ENCODE results near the gene WDR41. TPM values are rescaled to one million over a fixed set of nuclear protein-coding genes. Genes with fewer than 3 reads are reported as not detected.

WDR41 gene
- total RNA-seq, 1 experiment from 2014 or later: 25.2 TPM

DNA sequence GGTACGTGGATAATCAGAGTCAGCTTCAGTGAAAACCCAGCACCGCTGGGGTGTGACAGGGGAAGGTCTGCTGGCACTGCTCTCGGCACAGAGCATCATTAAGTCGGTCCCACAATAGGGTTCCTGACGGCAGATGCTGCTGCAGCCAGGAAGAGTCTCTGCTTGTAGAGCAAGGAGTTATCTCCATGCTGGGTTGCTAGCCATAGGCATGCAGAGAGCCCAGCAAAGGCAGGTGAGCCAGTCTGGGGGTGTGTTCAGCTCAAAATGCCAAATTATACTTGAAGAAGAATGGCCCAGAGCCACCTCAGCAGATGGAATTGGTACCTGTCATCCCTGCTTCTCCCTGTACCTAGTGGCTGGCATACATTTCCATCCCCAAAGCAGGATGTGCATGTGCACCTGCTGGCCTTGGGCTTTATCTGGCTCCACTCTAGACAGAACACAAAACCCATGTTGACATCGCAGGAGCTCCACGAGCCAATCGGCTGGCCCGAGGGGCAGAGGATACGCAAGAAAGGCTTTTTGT is 100.8 kb downstream of the WDR41 start:
- CTCF ChIA-PET: no interaction called here

DNA sequence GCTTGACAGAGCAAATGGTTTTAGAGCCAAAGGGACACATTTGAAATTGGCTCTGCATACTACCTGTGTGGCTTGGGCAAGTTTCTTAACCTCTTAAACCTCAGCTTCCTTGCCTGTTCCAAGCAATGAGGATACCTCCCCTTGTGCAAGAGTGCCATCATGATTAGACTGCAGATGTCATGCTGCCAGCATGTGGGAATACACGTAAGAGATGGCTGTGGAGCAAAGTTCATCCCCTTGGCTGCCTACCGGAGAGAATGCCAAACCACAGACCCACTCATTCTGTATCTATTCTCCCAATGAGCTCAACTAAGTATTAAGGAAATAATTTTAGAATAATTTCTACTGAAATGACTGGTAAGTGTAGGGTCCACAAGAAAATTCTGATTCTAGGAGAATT is 101.3 kb downstream of the WDR41 start:
- intact Hi-C loops (cut with micrococcal nuclease; ENCODE audit: unreplicated experiment): no loop called here
- ChIA-PET POLR2A (ENCODE audit: unreplicated experiment) (no interaction called here), CTCF (no interaction called here)
- Histone ChIP-seq H2AFZ (no peak overlapping the region), H3K27ac (no peak overlapping the region), H3K27me3 (ENCODE audit: insufficient read depth, low read depth) (peaks cover 7% of the 10 kb centered on the region; the same call in 1 of the 2 replicates), H3K79me2 (ENCODE audit: low read depth) (no peaks in the 10 kb centered on the region), H3K4me3 (no peak overlapping the region), H3K4me2 (no peak overlapping the region), H3K9me2 (ENCODE audit: insufficient read depth) (no peaks in the 10 kb centered on the region), H3K9me3 (ENCODE audit: insufficient read depth, low read depth) (no peaks in the 10 kb centered on the region), H4K20me1 (ENCODE audit: insufficient read depth) (no peaks in the 10 kb centered on the region), H3F3A (ENCODE audit: insufficient read depth, low read depth) (no peaks in the 10 kb centered on the region), H3K36me3 (ENCODE audit: low read depth) (no peaks in the 10 kb centered on the region), H3K4me1 (replicated peaks; ENCODE audit: insufficient read depth) (no peaks in the 10 kb centered on the region)
- BruUV-seq (replicated peaks): no TSS peak
- DNase-seq: no peak
- no peak for TF ChIP-seq EZH2 (IDR thresholded peaks at IDR 0.05; ENCODE audit: low read depth)
- TF ChIP-seq, protein P1, sequence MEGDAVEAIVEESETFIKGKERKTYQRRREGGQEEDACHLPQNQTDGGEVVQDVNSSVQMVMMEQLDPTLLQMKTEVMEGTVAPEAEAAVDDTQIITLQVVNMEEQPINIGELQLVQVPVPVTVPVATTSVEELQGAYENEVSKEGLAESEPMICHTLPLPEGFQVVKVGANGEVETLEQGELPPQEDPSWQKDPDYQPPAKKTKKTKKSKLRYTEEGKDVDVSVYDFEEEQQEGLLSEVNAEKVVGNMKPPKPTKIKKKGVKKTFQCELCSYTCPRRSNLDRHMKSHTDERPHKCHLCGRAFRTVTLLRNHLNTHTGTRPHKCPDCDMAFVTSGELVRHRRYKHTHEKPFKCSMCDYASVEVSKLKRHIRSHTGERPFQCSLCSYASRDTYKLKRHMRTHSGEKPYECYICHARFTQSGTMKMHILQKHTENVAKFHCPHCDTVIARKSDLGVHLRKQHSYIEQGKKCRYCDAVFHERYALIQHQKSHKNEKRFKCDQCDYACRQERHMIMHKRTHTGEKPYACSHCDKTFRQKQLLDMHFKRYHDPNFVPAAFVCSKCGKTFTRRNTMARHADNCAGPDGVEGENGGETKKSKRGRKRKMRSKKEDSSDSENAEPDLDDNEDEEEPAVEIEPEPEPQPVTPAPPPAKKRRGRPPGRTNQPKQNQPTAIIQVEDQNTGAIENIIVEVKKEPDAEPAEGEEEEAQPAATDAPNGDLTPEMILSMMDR (conservative IDR thresholded peaks at IDR 0.05): no peak

More for the DNA sequence above, 100.8 kb downstream of the WDR41 start:
- no peak for DNase-seq
- no TSS peak for BruUV-seq (replicated peaks)
- Histone ChIP-seq H2AFZ (no peak overlapping the region), H4K20me1 (ENCODE audit: insufficient read depth) (no peaks in the 10 kb centered on the region), H3K36me3 (ENCODE audit: low read depth) (no peaks in the 10 kb centered on the region), H3K4me3 (no peak overlapping the region), H3K79me2 (ENCODE audit: low read depth) (no peaks in the 10 kb centered on the region), H3K27me3 (ENCODE audit: insufficient read depth, low read depth) (peaks cover 7% of the 10 kb centered on the region; the same call in 1 of the 2 replicates), H3K4me2 (no peak overlapping the region), H3K27ac (no peak overlapping the region), H3F3A (ENCODE audit: insufficient read depth, low read depth) (no peaks in the 10 kb centered on the region), H3K9me3 (ENCODE audit: insufficient read depth, low read depth) (no peaks in the 10 kb centered on the region), H3K4me1 (replicated peaks; ENCODE audit: insufficient read depth) (no peaks in the 10 kb centered on the region), H3K9me2 (ENCODE audit: insufficient read depth) (no peaks in the 10 kb centered on the region)
- TF ChIP-seq EZH2 (IDR thresholded peaks at IDR 0.05; ENCODE audit: low read depth): no peak
- TF ChIP-seq, protein P1 (conservative IDR thresholded peaks at IDR 0.05): no peak
- intact Hi-C loops (cut with micrococcal nuclease; ENCODE audit: unreplicated experiment): no loop called here
- POLR2A ChIA-PET (ENCODE audit: unreplicated experiment): no interaction called here

DNA sequence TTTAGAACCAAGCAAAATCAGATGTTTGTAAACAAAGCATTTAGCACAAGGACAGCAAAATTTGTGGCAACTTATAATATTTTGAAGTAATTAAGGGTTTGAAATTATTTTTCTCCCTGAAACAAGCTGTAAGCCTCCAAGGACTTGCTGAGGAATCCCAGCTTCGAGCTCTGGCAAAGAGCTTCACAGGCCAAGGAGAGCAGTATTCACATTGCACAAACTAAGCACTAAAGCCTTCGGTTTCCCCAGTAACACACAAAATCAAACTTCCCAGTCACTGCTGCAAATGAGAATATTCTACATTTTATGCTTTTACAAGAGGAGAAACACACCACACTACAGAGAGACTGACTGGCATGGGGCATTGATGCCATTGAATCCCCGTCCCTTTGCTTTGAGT is 101.9 kb downstream of the WDR41 start:
- no TSS peak for BruUV-seq (replicated peaks)
- H2AFZ ChIP-seq: no peak overlapping the region
- no peak for TF ChIP-seq EZH2 (IDR thresholded peaks at IDR 0.05; ENCODE audit: low read depth)
- TF ChIP-seq, protein P1 (conservative IDR thresholded peaks at IDR 0.05): no peak
- H3K79me2 ChIP-seq (ENCODE audit: low read depth): no peaks in the 10 kb centered on the region
- no peaks in the 10 kb centered on the region for H3F3A ChIP-seq (ENCODE audit: insufficient read depth, low read depth)
- H3K27ac ChIP-seq: no peak overlapping the region
- H3K4me2 ChIP-seq: no peak overlapping the region
- ChIA-PET CTCF (no interaction called here), POLR2A (ENCODE audit: unreplicated experiment) (no interaction called here)
- no peaks in the 10 kb centered on the region for H3K36me3 ChIP-seq (ENCODE audit: low read depth)
- H3K4me3 ChIP-seq: no peak overlapping the region
- H3K9me2 ChIP-seq (ENCODE audit: insufficient read depth): no peaks in the 10 kb centered on the region
- no peaks in the 10 kb centered on the region for H3K4me1 ChIP-seq (replicated peaks; ENCODE audit: insufficient read depth)
- intact Hi-C loops (cut with micrococcal nuclease; ENCODE audit: unreplicated experiment): no loop called here
- no peak for DNase-seq
- H3K27me3 ChIP-seq (ENCODE audit: insufficient read depth, low read depth): peaks cover 7% of the 10 kb centered on the region; the same call in 1 of the 2 replicates
- no peaks in the 10 kb centered on the region for H3K9me3 ChIP-seq (ENCODE audit: insufficient read depth, low read depth)
- H4K20me1 ChIP-seq (ENCODE audit: insufficient read depth): no peaks in the 10 kb centered on the region
